DMS114 treated with DMSO at 0.1 percent for 48 hours (cell line): ENCODE measurements around the gene SCN2A.
A peak's percentile ranks its signal among the peaks of the same experiment; 100 is the strongest.

Experiments used
- DNase-seq: peaks from one replicate; lab custom pipeline; 2025; ENCODE audit not compliant: unreplicated experiment; lab: John Stamatoyannopoulos, UW

Gene SCN2A

DNA sequence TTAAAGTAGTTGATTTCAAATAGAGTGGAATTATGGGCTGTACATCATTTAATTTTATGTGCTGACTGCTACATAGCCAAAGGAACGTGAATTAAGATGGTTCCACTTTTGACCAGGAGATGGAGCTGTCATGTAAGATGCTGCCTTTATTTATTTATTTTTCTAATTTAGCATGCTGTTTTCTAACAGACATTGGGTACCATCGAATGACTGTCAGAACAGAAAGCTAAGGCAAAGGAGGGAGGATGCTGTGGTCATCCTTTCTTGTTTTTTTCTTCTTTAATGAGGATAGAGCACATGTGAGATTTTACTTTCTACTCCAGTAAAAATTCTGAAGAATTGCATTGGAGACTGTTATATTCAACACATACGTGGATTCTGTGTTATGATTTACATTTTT is at the start of gene SCN2A:
Gene SCN2A (plus strand): TSS at position 185 of the 400 bp plus-strand sequence. CDS start 56,410 bp downstream, outside the sequence.
- DNase-seq: no peak

GRCh38 chr2:165191096-165191728 is 48.0 kb upstream of the SCN2A start:
- DNase-seq: no peak

DNA sequence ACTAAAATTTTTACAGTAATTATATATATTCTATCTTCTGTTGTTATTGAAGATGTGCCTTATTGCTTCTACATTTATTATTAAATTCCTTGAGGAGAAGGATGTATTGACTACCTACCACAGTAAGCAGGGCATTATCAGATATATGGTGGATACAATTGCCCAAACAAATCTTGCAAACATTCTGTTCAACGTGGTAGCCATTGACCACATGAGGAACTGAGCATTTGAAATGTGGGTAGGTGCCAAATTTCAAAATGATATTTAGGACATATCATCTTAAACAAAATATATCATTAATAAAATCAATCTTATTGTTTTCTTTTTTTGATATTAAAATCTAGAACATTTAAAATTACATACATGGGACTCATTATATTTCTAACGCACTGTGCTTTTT is 46.5 kb upstream of the SCN2A start:
- DNase-seq: no peak

GRCh38 chr2:165193178-165193777 is 45.9 kb upstream of the SCN2A start:
- DNase-seq: no peak

- DNase-seq: no peak
Measured at GRCh38 chr2:165196411-165196810, 42.8 kb upstream of the SCN2A start.

GRCh38 chr2:165197346-165197745 is 41.9 kb upstream of the SCN2A start:
- DNase-seq: no peak

GRCh38 chr2:165198181-165198580 is 41.0 kb upstream of the SCN2A start:
- no peak for DNase-seq

DNA sequence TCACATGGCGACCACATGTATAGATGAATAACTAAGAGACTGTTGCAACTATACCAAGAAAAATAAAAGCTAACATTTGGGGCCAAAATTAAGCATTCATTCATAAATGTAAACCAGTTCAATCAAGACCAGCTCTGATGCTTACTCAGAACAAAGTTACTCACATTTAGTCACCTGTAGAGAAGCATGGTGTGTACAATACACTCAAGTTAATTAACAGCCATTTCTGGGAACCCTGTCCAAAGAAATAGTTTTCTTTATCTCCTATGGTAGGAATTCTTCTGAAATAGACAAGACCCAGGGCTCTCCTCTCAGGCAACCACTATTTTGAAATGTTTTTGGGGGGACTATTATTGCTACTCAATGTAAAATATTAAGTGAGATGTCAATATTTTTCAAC is 37.0 kb upstream of the SCN2A start:
- DNase-seq: no peak

DNA sequence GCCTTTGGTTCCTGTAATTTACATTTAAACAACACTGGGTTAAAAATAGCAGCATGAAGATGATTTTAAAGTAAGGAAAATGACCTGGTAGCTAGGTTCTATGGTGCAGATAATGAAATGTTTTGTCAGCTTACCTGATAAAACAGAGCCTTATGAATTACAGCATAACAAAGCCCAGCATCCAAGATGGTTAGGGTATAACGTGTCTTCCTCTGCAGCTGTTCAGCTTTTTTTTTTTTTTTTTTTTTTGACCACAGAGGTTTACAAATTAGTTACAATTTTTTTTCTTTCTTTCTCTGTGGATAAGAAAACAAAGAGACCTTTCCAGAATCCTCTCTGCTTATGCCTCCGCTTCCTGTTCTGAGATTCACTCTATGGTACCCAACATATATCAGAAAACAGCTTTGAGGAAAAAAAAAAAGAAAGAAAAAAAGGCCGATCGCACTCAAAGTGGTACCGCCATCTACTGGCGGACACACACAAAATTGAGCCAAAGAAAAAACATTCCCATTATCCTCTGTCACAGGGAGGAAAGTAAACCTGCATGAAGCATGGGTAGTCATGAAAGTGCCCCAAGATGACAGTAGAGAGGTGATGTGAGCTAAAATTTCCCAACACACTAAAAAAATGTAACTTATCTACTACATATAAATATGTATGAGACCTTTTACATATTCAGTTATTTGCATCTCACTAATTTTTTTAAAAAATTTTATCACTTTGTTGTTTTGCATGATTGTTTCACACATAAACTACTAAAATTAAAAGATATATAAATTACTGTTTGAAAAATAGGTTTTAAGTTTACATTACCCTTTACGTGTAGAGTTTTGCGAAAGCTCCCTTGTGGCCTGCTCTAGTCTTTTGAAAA is 35.3 kb upstream of the SCN2A start, which contains the start of gene SCN3A:
Gene SCN3A (minus strand): TSS at position 362 of the 871 bp plus-strand sequence. CDS start 27,656 bp downstream, outside the sequence.
- peak; percentile 25 for DNase-seq

DNA sequence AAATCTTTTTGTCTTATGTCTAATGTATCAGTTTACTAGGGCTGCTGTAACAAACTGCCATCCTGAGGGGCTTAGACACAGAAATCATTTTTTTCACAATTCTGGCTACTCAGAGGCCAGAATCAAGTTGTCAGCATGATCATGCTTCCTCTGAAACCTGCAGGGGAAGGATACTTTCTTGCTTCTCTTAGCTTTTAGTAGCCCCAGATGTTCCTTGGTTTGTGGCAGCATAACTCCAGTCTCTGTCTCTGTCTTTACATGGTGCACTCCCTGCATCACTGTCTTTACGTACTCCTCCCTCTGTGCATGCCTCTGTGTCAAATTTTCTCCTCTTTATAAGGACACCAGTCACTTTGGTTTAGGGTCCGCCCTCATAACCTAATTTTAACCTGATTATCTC is 33.3 kb upstream of the SCN2A start:
- DNase-seq: no peak

- no peak for DNase-seq
Measured at GRCh38 chr2:165208094-165208493, 31.1 kb upstream of the SCN2A start.

- no peak for DNase-seq
Measured at GRCh38 chr2:165214093-165214492, 25.1 kb upstream of the SCN2A start.

DNA sequence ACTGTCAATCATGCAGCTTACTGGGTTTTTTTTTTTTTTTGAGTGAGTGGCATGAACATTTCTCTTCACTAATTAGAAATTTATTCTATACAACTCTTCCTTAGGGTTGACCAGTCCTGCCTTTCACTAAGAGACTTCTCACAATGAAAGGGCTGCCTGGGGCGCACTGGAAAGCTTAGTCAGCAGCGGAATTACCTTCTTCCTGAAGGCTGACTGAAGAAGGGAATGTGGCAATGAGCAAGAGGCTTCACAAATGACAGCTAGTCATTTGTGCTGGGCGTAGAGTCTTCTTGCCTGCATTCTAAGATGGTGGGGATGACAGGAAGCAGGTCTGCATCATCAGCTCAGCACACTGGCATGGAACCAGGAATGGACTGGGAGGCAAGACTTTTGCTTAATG is 19.7 kb upstream of the SCN2A start:
- DNase-seq: no peak

DNA sequence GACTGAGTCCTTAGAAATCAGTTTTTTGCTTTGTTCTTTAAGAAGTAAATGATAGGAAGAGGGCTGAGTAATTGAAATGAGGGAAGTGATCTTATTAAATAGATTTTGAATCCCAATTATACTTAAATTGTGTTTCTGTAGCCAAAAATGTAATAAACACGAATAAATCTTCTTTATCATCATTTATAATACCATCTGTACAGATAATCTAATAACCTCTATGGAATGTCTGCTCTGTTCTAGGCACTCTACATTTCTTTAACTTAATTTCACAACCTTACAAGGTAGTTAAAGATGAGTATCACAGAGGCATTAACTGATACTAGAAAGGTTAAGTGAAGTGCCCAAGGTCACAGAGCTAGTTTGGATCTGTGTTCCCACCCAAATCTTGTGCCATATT is 14.3 kb upstream of the SCN2A start:
- no peak for DNase-seq

DNA sequence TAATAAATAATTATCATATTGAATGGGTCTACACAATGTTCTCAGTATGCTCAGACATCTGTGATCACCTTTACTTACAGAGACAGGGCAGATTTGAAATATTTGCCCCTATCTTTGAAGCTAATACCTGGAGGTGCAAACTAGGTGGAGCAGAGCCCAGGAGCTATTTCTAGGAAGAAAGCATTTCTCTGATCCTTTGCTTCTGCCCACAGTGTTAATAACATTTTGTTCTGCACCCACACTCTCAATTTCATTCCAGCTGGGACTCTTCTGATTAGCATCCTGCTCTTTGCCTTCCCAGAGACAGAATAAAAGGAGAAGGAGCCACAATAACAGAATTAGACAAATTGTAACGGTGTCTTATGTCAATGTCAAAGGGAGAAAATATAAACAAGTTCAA is 11.6 kb upstream of the SCN2A start:
- DNase-seq: no peak

- no peak for DNase-seq
Measured at GRCh38 chr2:165237056-165237455, 2.2 kb upstream of the SCN2A start.

GRCh38 chr2:165238295-165238694 is 919 bp upstream of the SCN2A start:
- DNase-seq: no peak

GRCh38 chr2:165239856-165240515 is 772 bp downstream of the SCN2A start:
- DNase-seq: no peak

DNA sequence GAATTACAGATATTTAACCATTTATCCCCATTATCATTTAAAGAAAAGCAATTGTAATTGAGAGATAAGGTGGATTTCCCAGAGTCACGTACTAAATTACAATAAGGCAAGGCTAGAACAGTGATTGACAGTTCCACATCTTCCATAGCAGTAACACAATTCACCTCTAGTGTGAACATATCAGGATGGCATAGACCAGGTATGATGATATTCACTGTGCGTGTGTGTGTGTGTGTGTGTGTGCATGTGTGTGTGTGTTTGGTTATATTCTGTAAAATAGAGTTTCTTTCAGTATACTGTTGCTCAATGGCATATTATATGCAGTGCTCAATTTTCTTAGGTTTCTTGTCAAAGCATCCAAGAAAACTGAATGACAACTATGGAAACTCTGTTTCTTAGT is 1.7 kb downstream of the SCN2A start:
- no peak for DNase-seq

- no peak for DNase-seq
Measured at GRCh38 chr2:165245081-165245793, 6.0 kb downstream of the SCN2A start.

- DNase-seq: no peak
Measured at GRCh38 chr2:165248238-165248637, 9.0 kb downstream of the SCN2A start.
